ENCODE data around the gene SLC16A2.

Gene SLC16A2

DNA sequence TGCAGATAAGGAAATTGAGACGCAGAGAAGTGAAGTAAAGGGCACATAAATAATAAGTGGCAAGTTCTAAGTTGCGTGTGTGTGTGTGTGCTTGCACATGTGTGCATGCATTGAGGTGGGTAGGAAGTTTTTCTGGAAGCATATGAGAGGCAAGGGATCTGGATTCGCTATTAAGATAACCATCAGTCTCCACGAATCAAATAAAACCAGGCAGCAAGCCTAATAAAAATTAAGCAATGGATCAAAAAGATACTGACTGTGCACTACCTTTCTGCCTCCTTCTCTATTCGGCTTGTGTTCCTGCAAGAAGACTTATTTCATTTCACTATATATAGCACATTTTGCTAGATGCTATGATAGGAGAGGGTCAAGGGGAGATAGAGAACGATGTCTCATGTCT, 23.8 kb downstream of the SLC16A2 start:
- DNase-seq, result no peak
- H3K9me3 ChIP-seq (ENCODE audit: control extremely low read depth in 1 of 5, control insufficient read depth in 4 of 5, insufficient read depth in 2 of 5, low read depth in 1 of 5, low read length in 4 of 5), result no peaks in the 10 kb centered on the region
- ChIA-PET CTCF (interaction anchor here (0.9 kb wide), 1 partner anchor 12 kb away, joined by 3 read pairs; no protein-coding TSS in a partner anchor), POLR2A (no interaction called here)
- H3K36me3 ChIP-seq (ENCODE audit: control insufficient read depth in 4 of 4, insufficient read depth in 4 of 4, low read length in 3 of 4), result no peaks in the 10 kb centered on the region
- no peak overlapping the region for H3K27ac ChIP-seq (ENCODE audit: insufficient read depth in 1 of 2, low read depth in 1 of 2, low read length in 2 of 2, poor library complexity in 1 of 2, severe bottlenecking in 2 of 2)
- H3K4me3 ChIP-seq (ENCODE audit: control insufficient read depth in 1 of 7, extremely low read depth in 1 of 7, insufficient read depth in 4 of 7, low read depth in 2 of 7, low read length in 6 of 7), result no peak overlapping the region
- H3K4me1 ChIP-seq (ENCODE audit: control extremely low read depth in 1 of 4, control insufficient read depth in 4 of 4, insufficient read depth in 4 of 4, low read length in 3 of 4), result no peaks in the 10 kb centered on the region
- 50% methylated on average over 1 of the region's 6 CpGs for WGBS (ENCODE audit: insufficient coverage)
- no peaks in the 10 kb centered on the region for H3K27me3 ChIP-seq (replicated peaks in 2 of 5; ENCODE audit: control insufficient read depth in 4 of 5, insufficient read depth in 5 of 5, low read length in 4 of 5)

DNA sequence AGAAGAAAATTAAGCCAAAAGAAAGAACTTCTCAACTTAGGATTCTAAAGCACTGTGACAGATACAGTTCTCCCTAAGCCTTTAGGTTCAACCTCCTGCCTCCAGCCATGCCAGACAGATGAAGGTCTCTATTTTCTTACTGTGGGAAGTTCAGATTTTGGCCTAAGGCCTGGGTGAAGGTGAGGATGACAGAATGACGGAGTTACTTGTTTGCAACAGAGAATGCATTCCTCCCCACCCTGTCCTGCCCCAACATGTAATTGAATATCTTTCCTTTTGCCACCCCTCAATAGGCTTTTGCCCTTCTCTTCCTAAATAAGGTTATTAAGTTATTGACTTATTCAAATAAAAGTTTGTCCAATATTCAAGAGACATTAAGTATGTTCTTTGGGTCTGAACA, 25.6 kb downstream of the SLC16A2 start:
- Histone ChIP-seq H3K4me1 (ENCODE audit: control extremely low read depth in 1 of 4, control insufficient read depth in 4 of 4, insufficient read depth in 4 of 4, low read length in 3 of 4) (peaks cover 0 to 5% (median 0%) of the 10 kb centered on the region in 4 experiments), H3K9me3 (ENCODE audit: control extremely low read depth in 1 of 5, control insufficient read depth in 4 of 5, insufficient read depth in 2 of 5, low read depth in 1 of 5, low read length in 4 of 5) (no peaks in the 10 kb centered on the region), H3K36me3 (ENCODE audit: control insufficient read depth in 4 of 4, insufficient read depth in 4 of 4, low read length in 3 of 4) (no peaks in the 10 kb centered on the region), H3K27me3 (replicated peaks in 2 of 5; ENCODE audit: control insufficient read depth in 4 of 5, insufficient read depth in 5 of 5, low read length in 4 of 5) (no peaks in the 10 kb centered on the region), H3K27ac (ENCODE audit: insufficient read depth in 1 of 2, low read depth in 1 of 2, low read length in 2 of 2, poor library complexity in 1 of 2, severe bottlenecking in 2 of 2) (no peak overlapping the region), H3K4me3 (ENCODE audit: control insufficient read depth in 1 of 7, extremely low read depth in 1 of 7, insufficient read depth in 4 of 7, low read depth in 2 of 7, low read length in 6 of 7) (no peak overlapping the region)
- WGBS (ENCODE audit: insufficient coverage), result no CpG with 5 or more reads among the region's 1 CpG
- POLR2A ChIA-PET, result no interaction called here
- DNase-seq, result no peak
- CTCF ChIA-PET, result interaction anchor here (1.0 kb wide), 1 partner anchor 9 kb away, joined by 3 read pairs; no protein-coding TSS in a partner anchor

DNA sequence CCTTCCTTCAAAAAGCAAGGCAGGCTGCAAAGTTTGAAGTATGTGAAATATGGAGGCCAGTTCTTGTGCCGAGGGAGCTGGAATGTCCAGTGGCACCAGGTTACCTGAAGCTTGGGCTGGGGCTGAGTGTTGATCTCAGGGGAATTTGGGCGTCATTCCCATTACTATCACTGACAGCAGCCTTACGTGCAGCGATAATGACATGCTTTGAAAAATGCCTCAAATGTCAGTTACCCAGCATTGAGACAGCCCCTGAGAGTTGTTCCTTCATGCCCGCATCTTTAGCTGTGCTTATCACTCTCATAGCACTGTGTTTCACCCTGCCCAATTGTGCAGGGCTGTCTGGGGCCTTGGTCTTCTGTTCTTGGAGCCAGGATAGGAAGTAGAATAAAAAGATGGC, 27.4 kb downstream of the SLC16A2 start:
- CTCF ChIA-PET, result no interaction called here

DNA sequence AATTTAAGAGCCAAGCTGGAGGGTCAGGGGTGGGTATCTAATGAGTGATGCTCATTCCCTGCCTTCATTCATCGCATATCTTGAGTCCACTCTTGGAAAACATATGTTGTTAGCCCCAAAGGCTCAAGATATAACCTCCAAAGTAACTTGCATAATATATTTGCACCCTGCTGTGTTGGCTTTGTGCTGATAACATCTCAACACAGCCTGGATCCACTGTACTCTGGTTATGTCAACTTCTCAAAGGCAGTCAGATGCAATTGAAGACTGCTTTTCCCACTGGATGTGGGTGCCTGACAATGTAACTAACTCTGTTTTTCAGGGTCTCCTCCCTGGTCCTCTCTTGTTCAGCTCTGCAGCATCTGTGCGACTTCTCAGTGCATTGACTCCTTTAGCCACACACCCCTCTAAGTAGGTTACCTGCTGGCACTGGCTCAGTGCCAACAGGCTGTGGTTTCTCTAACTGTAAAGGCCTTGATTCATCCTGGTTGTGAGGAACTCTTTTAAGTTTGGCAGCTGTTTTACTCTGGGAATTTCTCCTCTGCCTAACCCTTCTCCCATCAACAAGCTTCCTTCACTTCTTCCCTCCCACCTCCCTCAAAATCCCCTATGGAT, 28.1 kb downstream of the SLC16A2 start:
- 80% methylated on average over 2 of the region's 2 CpGs for WGBS (ENCODE audit: insufficient coverage)
- Histone ChIP-seq H3K36me3 (ENCODE audit: control insufficient read depth in 4 of 4, insufficient read depth in 4 of 4, low read length in 3 of 4) (no peaks in the 10 kb centered on the region), H3K27ac (ENCODE audit: insufficient read depth in 1 of 2, low read depth in 1 of 2, low read length in 2 of 2, poor library complexity in 1 of 2, severe bottlenecking in 2 of 2) (no peak overlapping the region), H3K4me3 (ENCODE audit: control insufficient read depth in 1 of 7, extremely low read depth in 1 of 7, insufficient read depth in 4 of 7, low read depth in 2 of 7, low read length in 6 of 7) (no peak overlapping the region), H3K27me3 (replicated peaks in 2 of 5; ENCODE audit: control insufficient read depth in 4 of 5, insufficient read depth in 5 of 5, low read length in 4 of 5) (no peaks in the 10 kb centered on the region), H3K4me1 (ENCODE audit: control extremely low read depth in 1 of 4, control insufficient read depth in 4 of 4, insufficient read depth in 4 of 4, low read length in 3 of 4) (peaks cover 0 to 5% (median 0%) of the 10 kb centered on the region in 4 experiments), H3K9me3 (ENCODE audit: control extremely low read depth in 1 of 5, control insufficient read depth in 4 of 5, insufficient read depth in 2 of 5, low read depth in 1 of 5, low read length in 4 of 5) (no peaks in the 10 kb centered on the region)
- POLR2A ChIA-PET, result no interaction called here
- DNase-seq, result peak in 2 of 3 donors; percentile 3 to 8
- CTCF ChIA-PET, result no interaction called here

More for the DNA sequence above, 27.4 kb downstream of the SLC16A2 start:
- 94% methylated on average over 4 of the region's 5 CpGs for WGBS (ENCODE audit: insufficient coverage)
- H3K4me1 ChIP-seq (ENCODE audit: control extremely low read depth in 1 of 4, control insufficient read depth in 4 of 4, insufficient read depth in 4 of 4, low read length in 3 of 4), result peaks cover 0 to 5% (median 0%) of the 10 kb centered on the region in 4 experiments
- H3K27ac ChIP-seq (ENCODE audit: insufficient read depth in 1 of 2, low read depth in 1 of 2, low read length in 2 of 2, poor library complexity in 1 of 2, severe bottlenecking in 2 of 2), result no peak overlapping the region
- H3K36me3 ChIP-seq (ENCODE audit: control insufficient read depth in 4 of 4, insufficient read depth in 4 of 4, low read length in 3 of 4), result no peaks in the 10 kb centered on the region
- H3K4me3 ChIP-seq (ENCODE audit: control insufficient read depth in 1 of 7, extremely low read depth in 1 of 7, insufficient read depth in 4 of 7, low read depth in 2 of 7, low read length in 6 of 7), result no peak overlapping the region
- POLR2A ChIA-PET, result no interaction called here
- no peak for DNase-seq
- no peaks in the 10 kb centered on the region for H3K9me3 ChIP-seq (ENCODE audit: control extremely low read depth in 1 of 5, control insufficient read depth in 4 of 5, insufficient read depth in 2 of 5, low read depth in 1 of 5, low read length in 4 of 5)
- H3K27me3 ChIP-seq (replicated peaks in 2 of 5; ENCODE audit: control insufficient read depth in 4 of 5, insufficient read depth in 5 of 5, low read length in 4 of 5), result no peaks in the 10 kb centered on the region

DNA sequence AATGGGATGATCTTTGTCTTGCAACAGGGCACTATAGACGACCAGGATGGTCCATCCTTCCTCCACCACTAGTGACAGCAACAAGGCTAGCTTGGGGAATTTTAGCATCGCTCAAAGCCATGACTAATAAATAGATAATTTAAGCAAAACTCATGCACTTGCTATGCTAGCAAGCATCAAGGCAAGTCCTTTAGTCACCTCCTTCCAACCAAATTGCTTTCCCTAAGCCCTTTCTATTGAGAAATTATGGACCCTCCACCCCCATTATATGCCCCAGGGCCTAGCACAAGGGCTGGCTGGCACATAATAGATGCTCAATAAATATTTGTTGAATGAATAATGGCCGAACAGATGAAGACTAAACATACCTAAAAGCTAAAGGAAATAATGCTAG, 28.6 kb downstream of the SLC16A2 start:
- WGBS (ENCODE audit: insufficient coverage), result 67% methylated on average over 3 of the region's 3 CpGs
- no peaks in the 10 kb centered on the region for H3K9me3 ChIP-seq (ENCODE audit: control extremely low read depth in 1 of 5, control insufficient read depth in 4 of 5, insufficient read depth in 2 of 5, low read depth in 1 of 5, low read length in 4 of 5)
- POLR2A ChIA-PET, result no interaction called here
- H3K36me3 ChIP-seq (ENCODE audit: control insufficient read depth in 4 of 4, insufficient read depth in 4 of 4, low read length in 3 of 4), result no peaks in the 10 kb centered on the region
- no peak for DNase-seq
- H3K4me3 ChIP-seq (ENCODE audit: control insufficient read depth in 1 of 7, extremely low read depth in 1 of 7, insufficient read depth in 4 of 7, low read depth in 2 of 7, low read length in 6 of 7), result no peak overlapping the region
- H3K27me3 ChIP-seq (replicated peaks in 2 of 5; ENCODE audit: control insufficient read depth in 4 of 5, insufficient read depth in 5 of 5, low read length in 4 of 5), result no peaks in the 10 kb centered on the region
- H3K27ac ChIP-seq (ENCODE audit: insufficient read depth in 1 of 2, low read depth in 1 of 2, low read length in 2 of 2, poor library complexity in 1 of 2, severe bottlenecking in 2 of 2), result no peak overlapping the region
- CTCF ChIA-PET, result no interaction called here
- H3K4me1 ChIP-seq (ENCODE audit: control extremely low read depth in 1 of 4, control insufficient read depth in 4 of 4, insufficient read depth in 4 of 4, low read length in 3 of 4), result peaks cover 0 to 5% (median 0%) of the 10 kb centered on the region in 4 experiments

DNA sequence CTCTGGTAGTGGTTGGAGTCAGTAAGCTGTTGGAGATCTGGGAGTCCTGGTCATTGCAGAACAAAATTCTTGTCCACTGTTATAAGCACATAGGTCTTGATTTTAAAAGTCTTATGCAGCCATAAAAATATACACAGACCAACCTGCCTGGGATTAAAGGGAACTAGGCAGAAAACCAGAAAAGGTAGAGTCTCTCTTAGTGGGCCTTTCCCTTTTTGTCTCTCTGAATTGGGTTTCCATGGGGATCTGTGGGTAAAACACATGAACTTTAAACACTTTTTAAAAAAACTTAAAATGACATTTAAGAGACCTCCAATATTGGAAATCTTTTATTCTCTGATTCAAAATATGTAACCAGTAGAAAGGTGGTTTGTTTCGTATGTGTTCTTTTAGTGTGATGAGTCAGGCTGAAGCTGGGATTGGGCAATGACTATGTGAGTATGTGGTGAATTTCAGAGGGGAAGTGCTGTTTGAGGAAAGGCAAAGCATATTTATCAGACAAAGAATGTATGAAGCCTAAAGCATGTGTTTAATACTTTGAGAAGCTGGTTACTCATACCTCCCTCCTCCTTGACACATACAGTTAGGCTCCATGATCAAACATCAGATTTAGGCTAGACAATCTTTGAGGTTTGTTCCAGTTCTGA, 29.6 kb downstream of the SLC16A2 start:
- peak; percentile 46 to 88 (median 84) for DNase-seq
- Histone ChIP-seq H3K4me1 (ENCODE audit: control extremely low read depth in 1 of 4, control insufficient read depth in 4 of 4, insufficient read depth in 4 of 4, low read length in 3 of 4) (peaks cover 0 to 5% (median 0%) of the 10 kb centered on the region in 4 experiments), H3K9me3 (ENCODE audit: control extremely low read depth in 1 of 5, control insufficient read depth in 4 of 5, insufficient read depth in 2 of 5, low read depth in 1 of 5, low read length in 4 of 5) (no peaks in the 10 kb centered on the region), H3K4me3 (ENCODE audit: control insufficient read depth in 1 of 7, extremely low read depth in 1 of 7, insufficient read depth in 4 of 7, low read depth in 2 of 7, low read length in 6 of 7) (no peak overlapping the region), H3K27me3 (replicated peaks in 2 of 5; ENCODE audit: control insufficient read depth in 4 of 5, insufficient read depth in 5 of 5, low read length in 4 of 5) (no peaks in the 10 kb centered on the region), H3K36me3 (ENCODE audit: control insufficient read depth in 4 of 4, insufficient read depth in 4 of 4, low read length in 3 of 4) (no peaks in the 10 kb centered on the region), H3K27ac (ENCODE audit: insufficient read depth in 1 of 2, low read depth in 1 of 2, low read length in 2 of 2, poor library complexity in 1 of 2, severe bottlenecking in 2 of 2) (no peak overlapping the region)
- CTCF ChIA-PET, result no interaction called here
- 43% methylated on average over 1 of the region's 1 CpG for WGBS (ENCODE audit: insufficient coverage)
- POLR2A ChIA-PET, result interaction anchor here (1.3 kb wide), 1 partner anchor 159 kb away, joined by 3 read pairs; no protein-coding TSS in a partner anchor

DNA sequence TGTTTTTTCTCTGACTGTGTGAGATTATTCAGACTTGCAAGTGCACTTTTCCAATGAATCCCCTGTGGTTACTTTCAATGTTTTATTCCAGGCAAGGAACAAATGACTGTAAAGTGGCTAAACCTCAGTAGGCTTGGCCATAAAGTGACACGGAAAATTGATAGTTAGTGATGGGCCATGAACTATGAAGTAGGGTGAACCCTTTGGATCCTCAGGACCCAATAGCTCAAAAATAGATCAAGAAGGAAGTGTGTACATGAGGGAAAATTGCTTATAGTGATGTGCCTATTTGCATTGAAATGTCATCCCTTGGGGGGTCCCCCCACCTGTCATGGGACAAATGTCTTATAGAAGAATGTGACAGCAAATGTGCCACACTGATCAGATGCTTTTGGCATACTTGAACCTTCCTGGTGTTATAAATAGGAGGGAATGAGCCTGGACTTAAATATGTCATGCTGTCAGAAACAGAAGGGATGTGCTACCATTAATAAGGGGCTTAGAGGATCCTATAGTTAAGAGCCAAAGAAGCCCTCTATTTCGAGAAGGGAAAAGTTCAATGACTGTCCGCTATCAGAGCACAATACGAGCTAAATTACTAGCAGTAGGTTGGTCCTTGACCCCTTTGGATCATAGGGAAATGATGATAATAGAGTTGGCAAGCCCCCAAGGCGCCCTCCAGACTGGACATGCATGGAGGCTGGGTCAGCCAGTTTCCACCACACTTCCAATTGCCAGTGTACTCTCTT, 30.3 kb downstream of the SLC16A2 start:
- ChIA-PET POLR2A (interaction anchor here (1.3 kb wide), 1 partner anchor 159 kb away, joined by 3 read pairs; no protein-coding TSS in a partner anchor), CTCF (no interaction called here)
- Histone ChIP-seq H3K4me3 (ENCODE audit: control insufficient read depth in 1 of 7, extremely low read depth in 1 of 7, insufficient read depth in 4 of 7, low read depth in 2 of 7, low read length in 6 of 7) (no peak overlapping the region), H3K27ac (ENCODE audit: insufficient read depth in 1 of 2, low read depth in 1 of 2, low read length in 2 of 2, poor library complexity in 1 of 2, severe bottlenecking in 2 of 2) (no peak overlapping the region), H3K27me3 (replicated peaks in 2 of 5; ENCODE audit: control insufficient read depth in 4 of 5, insufficient read depth in 5 of 5, low read length in 4 of 5) (no peaks in the 10 kb centered on the region), H3K9me3 (ENCODE audit: control extremely low read depth in 1 of 5, control insufficient read depth in 4 of 5, insufficient read depth in 2 of 5, low read depth in 1 of 5, low read length in 4 of 5) (no peaks in the 10 kb centered on the region), H3K4me1 (ENCODE audit: control extremely low read depth in 1 of 4, control insufficient read depth in 4 of 4, insufficient read depth in 4 of 4, low read length in 3 of 4) (peaks cover 0 to 5% (median 0%) of the 10 kb centered on the region in 4 experiments), H3K36me3 (ENCODE audit: control insufficient read depth in 4 of 4, insufficient read depth in 4 of 4, low read length in 3 of 4) (no peaks in the 10 kb centered on the region)
- WGBS (ENCODE audit: insufficient coverage), result 77% methylated on average over 4 of the region's 5 CpGs
- DNase-seq, result no peak
